ENCODE data around the gene AP5B1. TPM values are rescaled to one million over a fixed set of nuclear protein-coding genes. Genes with fewer than 3 reads are reported as not detected.
A peak's percentile ranks its signal among the peaks of the same experiment; 100 is the strongest.
"Not testable (repeated sequence)": the region's sequence is repeated elsewhere in the genome, so short reads cannot be mapped to it uniquely, and the experiment has no call there.

AP5B1 gene
- total RNA-seq, 2 experiments from 2014 or later = 25.0 to 25.8 TPM

GRCh38 chr11:65777821-65778361 is 2.9 kb downstream of the AP5B1 start:
- Mint-ChIP-seq H3K9me3 (ENCODE audit: low read depth) (no peaks in the 10 kb centered on the region), H3K4me1 (peaks cover 16% of the 10 kb centered on the region), H3K27ac (no peak overlapping the region), H3K36me3 (peaks cover 9% of the 10 kb centered on the region), H3K4me3 (no peak overlapping the region), H3K27me3 (peaks cover 3% of the 10 kb centered on the region)
- peak; percentile 38 for DNase-seq
- no peak for ATAC-seq
- CTCF ChIA-PET = interaction anchor here (1.5 to 8.0 kb wide), 5 partner anchors 13 to 72 kb away, joined by 5 to 128 read pairs (median 51); no protein-coding TSS in a partner anchor

GRCh38 chr11:65777241-65777640 is 3.5 kb downstream of the AP5B1 start:
- peaks cover 16% of the 10 kb centered on the region for H3K4me1 Mint-ChIP-seq
- DNase-seq (no peak), ATAC-seq (no peak)
- no peak overlapping the region for H3K4me3 Mint-ChIP-seq
- CTCF ChIA-PET = interaction anchor here (0.6 to 8.0 kb wide), 10 partner anchors 12 to 160 kb away, joined by 3 to 128 read pairs (median 6); partner anchors contain the start of gene KAT5
- H3K27me3 Mint-ChIP-seq = no peaks in the 10 kb centered on the region
- no peaks in the 10 kb centered on the region for H3K9me3 Mint-ChIP-seq (ENCODE audit: low read depth)
- peaks cover 9% of the 10 kb centered on the region for H3K36me3 Mint-ChIP-seq
- H3K27ac Mint-ChIP-seq = no peak overlapping the region

GRCh38 chr11:65776710-65777141 is 4.0 kb downstream of the AP5B1 start:
- Mint-ChIP-seq H3K4me3 (no peak overlapping the region), H3K27me3 (no peaks in the 10 kb centered on the region), H3K27ac (no peak overlapping the region), H3K36me3 (peaks cover 9% of the 10 kb centered on the region), H3K4me1 (peaks cover 16% of the 10 kb centered on the region), H3K9me3 (ENCODE audit: low read depth) (no peaks in the 10 kb centered on the region)
- ATAC-seq (no peak), DNase-seq (no peak)
- CTCF ChIA-PET = interaction anchor here (0.6 to 8.0 kb wide), 12 partner anchors 9 to 246 kb away, joined by 3 to 128 read pairs (median 3); partner anchors contain the start of gene KAT5

- Mint-ChIP-seq H3K4me1 (peaks cover 16% of the 10 kb centered on the region), H3K9me3 (ENCODE audit: low read depth) (no peaks in the 10 kb centered on the region), H3K27me3 (no peaks in the 10 kb centered on the region), H3K36me3 (peaks cover 9% of the 10 kb centered on the region), H3K4me3 (no peak overlapping the region), H3K27ac (no peak overlapping the region)
- ATAC-seq = no peak
- no peak for DNase-seq
- CTCF ChIA-PET = interaction anchor here (0.6 to 8.0 kb wide), 11 partner anchors 9 to 246 kb away, joined by 3 to 128 read pairs (median 3); partner anchors contain the start of gene KAT5
Observed at GRCh38 chr11:65776196-65776595, 4.6 kb downstream of the AP5B1 start.

GRCh38 chr11:65774525-65775306 is 6.1 kb downstream of the AP5B1 start:
- Mint-ChIP-seq H3K27me3 (no peaks in the 10 kb centered on the region), H3K4me3 (no peak overlapping the region), H3K27ac (no peak overlapping the region), H3K36me3 (peaks cover 9% of the 10 kb centered on the region), H3K4me1 (peaks cover 17% of the 10 kb centered on the region), H3K9me3 (ENCODE audit: low read depth) (no peaks in the 10 kb centered on the region)
- ATAC-seq = no peak
- no peak for DNase-seq
- CTCF ChIA-PET = interaction anchor here (0.8 to 8.0 kb wide), 4 partner anchors 25 to 64 kb away, joined by 3 to 128 read pairs (median 28); no protein-coding TSS in a partner anchor

GRCh38 chr11:65773784-65774411 is 6.9 kb downstream of the AP5B1 start:
- Mint-ChIP-seq H3K27ac (no peak overlapping the region), H3K4me3 (no peak overlapping the region), H3K9me3 (ENCODE audit: low read depth) (no peaks in the 10 kb centered on the region), H3K36me3 (peaks cover 7% of the 10 kb centered on the region), H3K27me3 (no peaks in the 10 kb centered on the region), H3K4me1 (peaks cover 13% of the 10 kb centered on the region)
- no peak for DNase-seq
- CTCF ChIA-PET = interaction anchor here (1.2 to 8.0 kb wide), 3 partner anchors 44 to 63 kb away, joined by 6 to 128 read pairs (median 8); no protein-coding TSS in a partner anchor
- no peak for ATAC-seq

GRCh38 chr11:65771589-65772112 is 9.1 kb downstream of the AP5B1 start:
- ATAC-seq = no peak
- Mint-ChIP-seq H3K9me3 (ENCODE audit: low read depth) (no peaks in the 10 kb centered on the region), H3K27ac (no peak overlapping the region), H3K27me3 (no peaks in the 10 kb centered on the region), H3K36me3 (peaks cover under 1% of the 10 kb centered on the region), H3K4me3 (no peak overlapping the region), H3K4me1 (peaks cover 11% of the 10 kb centered on the region)
- CTCF ChIA-PET = interaction anchor here (0.8 to 3.2 kb wide), 8 partner anchors 9 to 145 kb away, joined by 3 to 37 read pairs (median 16); partner anchors contain the start of genes AP5B1, KAT5 and RNASEH2C
- no peak for DNase-seq

GRCh38 chr11:65770951-65771567 is 9.7 kb downstream of the AP5B1 start:
- H3K36me3 Mint-ChIP-seq = no peaks in the 10 kb centered on the region
- H3K4me3 Mint-ChIP-seq = no peak overlapping the region
- CTCF ChIA-PET = interaction anchor here (0.8 to 3.2 kb wide), 16 partner anchors 9 to 274 kb away, joined by 3 to 37 read pairs (median 6); partner anchors contain the start of genes AP5B1, KAT5, RELA and RNASEH2C
- peaks cover 11% of the 10 kb centered on the region for H3K4me1 Mint-ChIP-seq
- no peaks in the 10 kb centered on the region for H3K27me3 Mint-ChIP-seq
- DNase-seq = no peak
- no peak for ATAC-seq
- H3K27ac Mint-ChIP-seq = no peak overlapping the region
- H3K9me3 Mint-ChIP-seq (ENCODE audit: low read depth) = no peaks in the 10 kb centered on the region

GRCh38 chr11:65767806-65768205 is 13.0 kb downstream of the AP5B1 start:
- CTCF ChIA-PET = interaction anchor here (0.9 to 2.8 kb wide), 4 partner anchors 12 to 221 kb away, joined by 3 to 13 read pairs (median 4); partner anchors contain the start of gene AP5B1
- not testable (repeated sequence) for DNase-seq; H3K9me3 Mint-ChIP-seq (ENCODE audit: low read depth); H3K36me3 Mint-ChIP-seq; H3K27me3 Mint-ChIP-seq; H3K27ac Mint-ChIP-seq; H3K4me1 Mint-ChIP-seq; H3K4me3 Mint-ChIP-seq; ATAC-seq

- no peak for ATAC-seq
- Mint-ChIP-seq H3K9me3 (ENCODE audit: low read depth) (no peaks in the 10 kb centered on the region), H3K4me1 (peaks cover 8% of the 10 kb centered on the region), H3K4me3 (no peak overlapping the region), H3K27me3 (peaks cover 3% of the 10 kb centered on the region), H3K36me3 (no peaks in the 10 kb centered on the region), H3K27ac (no peak overlapping the region)
- DNase-seq = no peak
- CTCF ChIA-PET = interaction anchor here (0.9 to 2.8 kb wide), 6 partner anchors 13 to 221 kb away, joined by 3 to 13 read pairs (median 4); partner anchors contain the start of genes AP5B1 and RNASEH2C
Observed at GRCh38 chr11:65767406-65767805, 13.4 kb downstream of the AP5B1 start.

- peaks cover 8% of the 10 kb centered on the region for H3K4me1 Mint-ChIP-seq
Observed at GRCh38 chr11:65766535-65766934, 14.2 kb downstream of the AP5B1 start.

GRCh38 chr11:65764434-65764833 is 16.3 kb downstream of the AP5B1 start:
- no peaks in the 10 kb centered on the region for H3K36me3 Mint-ChIP-seq
- H3K27ac Mint-ChIP-seq = no peak overlapping the region
- peaks cover 14% of the 10 kb centered on the region for H3K27me3 Mint-ChIP-seq
- H3K4me3 Mint-ChIP-seq = no peak overlapping the region
- DNase-seq = no peak
- CTCF ChIA-PET = interaction anchor here (1.1 to 2.0 kb wide), 3 partner anchors 12 to 138 kb away, joined by 3 to 7 read pairs (median 5); partner anchors contain the start of gene AP5B1
- H3K4me1 Mint-ChIP-seq = peaks cover 5% of the 10 kb centered on the region
- no peaks in the 10 kb centered on the region for H3K9me3 Mint-ChIP-seq (ENCODE audit: low read depth)
- no peak for ATAC-seq

More at GRCh38 chr11:65766535-65766934, 14.2 kb downstream of the AP5B1 start:
- DNase-seq (no peak), ATAC-seq (no peak)
- Mint-ChIP-seq H3K27ac (no peak overlapping the region), H3K36me3 (no peaks in the 10 kb centered on the region), H3K4me3 (no peak overlapping the region), H3K27me3 (peaks cover 3% of the 10 kb centered on the region), H3K9me3 (ENCODE audit: low read depth) (no peaks in the 10 kb centered on the region)
- CTCF ChIA-PET = interaction anchor here (0.9 to 2.8 kb wide), 6 partner anchors 14 to 222 kb away, joined by 3 to 13 read pairs (median 4); partner anchors contain the start of genes AP5B1 and RNASEH2C
